ENCODE measurements around the gene TBC1D10A. TPM values are rescaled to one million over a fixed set of nuclear protein-coding genes. Genes with fewer than 3 reads are reported as not detected.
A peak's percentile ranks its signal among the peaks of the same experiment; 100 is the strongest.

The TBC1D10A gene
- 10 to 100 TPM; 27.2 to 36.9 TPM for total RNA-seq

DNA sequence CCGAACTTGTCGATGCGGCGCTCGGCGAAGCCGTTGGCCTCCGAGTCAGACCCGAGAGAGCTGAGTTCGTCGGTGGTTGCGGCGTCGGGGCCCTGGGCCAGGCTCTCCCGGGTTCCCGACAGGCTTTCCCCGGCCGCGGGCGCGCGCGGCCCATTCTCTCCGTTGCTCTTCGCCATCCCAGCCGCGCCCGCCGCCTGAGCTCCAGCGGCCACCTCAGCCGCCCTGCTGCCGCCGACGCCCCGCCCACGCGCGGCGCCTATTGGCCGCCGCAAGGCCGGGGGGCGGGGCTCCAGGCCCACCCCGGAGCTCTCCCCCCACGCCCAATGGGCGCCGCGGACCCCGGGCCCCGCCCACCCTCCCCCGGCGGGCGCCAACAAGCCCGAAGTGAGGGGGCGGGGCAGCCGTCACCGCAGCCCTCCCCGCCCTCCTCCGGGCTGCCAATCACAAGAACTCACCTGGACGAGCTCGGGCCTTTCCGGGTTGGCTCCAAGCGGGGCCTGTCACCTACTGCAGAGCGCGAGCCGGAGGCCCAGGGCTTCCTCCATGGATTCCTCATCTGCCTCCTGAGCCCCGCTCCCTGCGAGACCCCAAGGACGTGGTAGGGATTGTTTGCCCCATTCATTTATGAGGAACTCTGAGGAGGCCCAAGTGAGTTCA, at the start of gene TBC1D10A:
Gene TBC1D10A (minus strand): TSS at position 236 of the 657 bp plus-strand sequence. CDS start 60 bp downstream, at position 176.
- Mint-ChIP-seq H3K9me3 (no peaks in the 10 kb centered on the region), H3K36me3 (peaks cover 12 to 20% of the 10 kb centered on the region in 2 donors), H3K27ac (peak within 1 kb of the TSS; percentile 80 to 89)
- DNase-seq (ENCODE audit: low spot score in 2 of 2) (peak; percentile 90 to 94), ATAC-seq (peak; percentile 88 to 93)

DNA sequence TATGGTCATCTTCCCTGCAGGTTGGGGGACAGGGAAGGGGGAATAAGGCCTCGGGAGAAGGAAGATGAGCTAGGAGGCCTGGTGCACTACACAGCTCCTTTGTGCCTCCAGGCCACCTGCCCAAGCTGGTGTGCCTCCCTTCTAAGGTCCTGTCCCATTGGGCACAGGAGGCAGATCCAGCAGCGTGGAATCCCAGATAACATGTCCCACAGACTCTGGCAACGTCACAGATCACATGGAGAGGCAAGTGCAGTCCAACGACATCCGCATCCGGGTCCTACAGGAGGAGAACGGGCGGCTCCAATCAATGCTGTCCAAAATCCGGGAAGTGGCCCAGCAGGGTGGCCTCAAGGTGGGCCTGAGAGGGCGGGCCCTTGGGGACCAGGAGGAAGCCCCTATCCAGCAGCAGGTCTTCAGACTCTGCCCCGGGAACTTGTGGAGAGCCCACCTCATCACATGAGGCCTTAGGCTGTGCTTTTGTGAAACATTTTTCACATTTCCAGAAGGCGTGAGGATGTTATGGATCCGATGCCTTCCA, 48.6 kb upstream of the TBC1D10A start:
- no peaks in the 10 kb centered on the region for H3K36me3 Mint-ChIP-seq
- H3K9me3 Mint-ChIP-seq = no peaks in the 10 kb centered on the region
- DNase-seq (ENCODE audit: low spot score in 2 of 2) = no peak
- H3K27ac Mint-ChIP-seq = peak overlapping the region in 1 of 2 donors; percentile 17
- no peak for ATAC-seq

GRCh38 chr22:30373331-30374325, 46.9 kb upstream of the TBC1D10A start:
- Mint-ChIP-seq H3K27ac (no peak overlapping the region), H3K9me3 (no peaks in the 10 kb centered on the region), H3K36me3 (no peaks in the 10 kb centered on the region)
- DNase-seq (ENCODE audit: low spot score in 2 of 2) (no peak), ATAC-seq (no peak)

GRCh38 chr22:30372915-30373314, 46.2 kb upstream of the TBC1D10A start:
- Mint-ChIP-seq H3K27ac (no peak overlapping the region), H3K36me3 (no peaks in the 10 kb centered on the region), H3K9me3 (no peaks in the 10 kb centered on the region)
- no peak for ATAC-seq
- no peak for DNase-seq (ENCODE audit: low spot score in 2 of 2)

- ATAC-seq (no peak), DNase-seq (ENCODE audit: low spot score in 2 of 2) (no peak)
- Mint-ChIP-seq H3K36me3 (no peaks in the 10 kb centered on the region), H3K9me3 (no peaks in the 10 kb centered on the region), H3K27ac (no peak overlapping the region)
Observed at GRCh38 chr22:30371981-30372380, 45.2 kb upstream of the TBC1D10A start.

GRCh38 chr22:30371321-30371720, 44.6 kb upstream of the TBC1D10A start:
- ATAC-seq = no peak
- DNase-seq (ENCODE audit: low spot score in 2 of 2) = no peak
- Mint-ChIP-seq H3K36me3 (no peaks in the 10 kb centered on the region), H3K9me3 (no peaks in the 10 kb centered on the region), H3K27ac (no peak overlapping the region)

DNA sequence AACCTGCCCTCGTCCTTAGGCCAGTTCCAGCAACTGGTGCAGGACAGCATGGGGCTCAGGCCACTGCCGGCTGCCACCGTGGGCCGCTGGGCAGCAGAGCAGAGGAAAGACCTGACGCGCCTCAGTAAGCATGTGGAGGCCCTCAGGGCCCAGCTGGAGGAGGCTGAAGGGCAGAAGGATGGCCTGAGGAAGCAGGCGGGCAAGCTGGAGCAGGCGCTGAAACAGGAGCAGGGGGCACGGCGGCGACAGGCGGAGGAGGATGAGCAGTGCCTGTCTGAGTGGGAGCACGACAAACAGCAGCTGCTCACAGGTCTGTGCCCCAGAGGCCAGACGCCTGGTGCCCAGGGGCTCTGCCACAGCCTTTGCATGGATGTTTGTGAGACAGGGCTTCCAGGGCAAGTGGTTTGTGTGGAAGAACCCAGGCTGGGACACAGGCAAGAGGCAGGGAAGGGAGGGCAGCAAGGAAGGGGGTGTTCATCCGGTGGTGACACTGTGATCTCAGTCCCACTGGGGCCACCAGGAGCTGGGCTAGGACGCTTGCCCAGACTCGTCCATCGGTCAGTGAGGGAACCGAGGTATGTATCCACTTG, 44.0 kb upstream of the TBC1D10A start:
- H3K27ac Mint-ChIP-seq = peak overlapping the region; percentile 27 to 88

DNA sequence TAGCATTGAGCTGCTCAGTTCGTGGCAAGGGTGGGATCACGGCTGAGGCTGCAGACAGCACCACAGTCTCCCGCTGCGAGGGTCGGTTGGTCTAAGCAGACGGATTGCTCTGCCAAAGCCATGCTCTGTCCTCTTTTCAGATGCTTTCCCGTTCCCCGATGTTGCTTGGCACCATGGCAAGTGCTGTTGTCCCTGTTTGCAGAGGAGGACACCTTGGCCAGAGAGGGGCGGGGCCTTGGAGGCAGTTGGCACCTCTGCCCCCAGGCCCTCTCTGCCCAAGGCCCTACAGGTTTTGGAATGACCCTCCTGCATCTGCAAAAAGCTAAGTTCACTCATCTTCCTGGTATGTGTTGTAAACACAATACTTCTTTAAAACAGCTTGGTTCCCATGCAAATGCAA, 41.7 kb upstream of the TBC1D10A start:
- Mint-ChIP-seq H3K36me3 (no peaks in the 10 kb centered on the region), H3K27ac (no peak overlapping the region), H3K9me3 (no peaks in the 10 kb centered on the region)
- ATAC-seq (no peak), DNase-seq (ENCODE audit: low spot score in 2 of 2) (no peak)

More for the DNA sequence above, 44.0 kb upstream of the TBC1D10A start:
- Mint-ChIP-seq H3K9me3 (no peaks in the 10 kb centered on the region), H3K36me3 (no peaks in the 10 kb centered on the region)
- no peak for ATAC-seq
- no peak for DNase-seq (ENCODE audit: low spot score in 2 of 2)

- H3K27ac Mint-ChIP-seq = no peak overlapping the region
- H3K9me3 Mint-ChIP-seq = no peaks in the 10 kb centered on the region
- DNase-seq (ENCODE audit: low spot score in 2 of 2) (no peak), ATAC-seq (no peak)
- no peaks in the 10 kb centered on the region for H3K36me3 Mint-ChIP-seq
Observed at GRCh38 chr22:30365891-30366290, 39.1 kb upstream of the TBC1D10A start.

- ATAC-seq (no peak), DNase-seq (ENCODE audit: low spot score in 2 of 2) (no peak)
- Mint-ChIP-seq H3K9me3 (no peaks in the 10 kb centered on the region), H3K36me3 (no peaks in the 10 kb centered on the region), H3K27ac (no peak overlapping the region)
Observed at GRCh38 chr22:30362651-30363281, 36.0 kb upstream of the TBC1D10A start.

DNA sequence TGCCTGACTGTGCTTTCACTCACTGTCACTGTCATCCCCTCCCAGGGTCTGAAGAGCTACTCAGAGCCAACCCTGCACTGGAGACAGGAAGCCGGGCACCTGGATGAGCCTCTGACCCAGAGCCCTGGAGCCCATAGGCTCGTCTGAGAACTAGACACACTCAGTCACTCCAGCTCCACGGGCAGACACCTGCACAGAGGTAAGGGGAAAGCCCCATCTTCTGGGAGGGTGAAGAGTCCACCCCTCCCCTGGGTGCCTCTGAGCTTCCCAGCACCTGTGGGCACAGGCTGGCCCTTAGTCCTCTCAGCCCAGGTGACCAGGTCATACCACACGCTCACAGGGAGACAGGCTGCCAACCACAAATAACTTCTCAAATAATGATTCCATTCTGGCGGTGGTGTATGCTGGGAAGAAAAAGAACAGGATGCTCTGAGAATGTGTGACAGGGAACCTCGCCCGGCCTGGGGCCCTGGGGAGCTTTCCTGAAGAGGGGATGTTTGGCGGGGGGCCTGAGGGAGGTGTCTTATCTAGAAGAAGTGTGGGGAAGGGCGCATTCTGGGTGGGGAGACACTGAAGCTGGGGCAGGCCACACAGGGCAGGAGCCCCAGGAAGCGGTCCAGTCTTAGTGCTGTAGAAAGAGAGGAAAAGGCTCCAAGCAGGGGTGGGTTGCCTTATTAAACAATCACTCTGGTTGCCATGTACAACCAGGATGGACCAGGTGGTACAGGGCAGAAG, 35.3 kb upstream of the TBC1D10A start:
- ATAC-seq (no peak), DNase-seq (ENCODE audit: low spot score in 2 of 2) (no peak)
- Mint-ChIP-seq H3K9me3 (no peaks in the 10 kb centered on the region), H3K27ac (peak overlapping the region in 1 of 2 donors; percentile 72), H3K36me3 (no peaks in the 10 kb centered on the region)

- Mint-ChIP-seq H3K9me3 (no peaks in the 10 kb centered on the region), H3K36me3 (peaks cover 13 to 25% of the 10 kb centered on the region in 2 donors), H3K27ac (peak overlapping the region in 1 of 2 donors; percentile 23)
- DNase-seq (ENCODE audit: low spot score in 2 of 2) (no peak), ATAC-seq (no peak)
Observed at GRCh38 chr22:30358541-30358940, 31.8 kb upstream of the TBC1D10A start.

- Mint-ChIP-seq H3K36me3 (peaks cover 13 to 25% of the 10 kb centered on the region in 2 donors), H3K27ac (peak overlapping the region; percentile 65 to 93), H3K9me3 (no peaks in the 10 kb centered on the region)
- ATAC-seq = no peak
- DNase-seq (ENCODE audit: low spot score in 2 of 2) = no peak
Observed at GRCh38 chr22:30357650-30358215, 31.0 kb upstream of the TBC1D10A start.

- no peaks in the 10 kb centered on the region for H3K9me3 Mint-ChIP-seq
- no peak for DNase-seq (ENCODE audit: low spot score in 2 of 2)
- peak overlapping the region; percentile 75 to 93 for H3K27ac Mint-ChIP-seq
- ATAC-seq = no peak
- peaks cover 13 to 25% of the 10 kb centered on the region in 2 donors for H3K36me3 Mint-ChIP-seq
Observed at GRCh38 chr22:30357236-30357570, 30.5 kb upstream of the TBC1D10A start.

- peak within 1 kb of the TSS; percentile 93 to 97 for H3K27ac Mint-ChIP-seq
- peak; percentile 92 to 97 for ATAC-seq
- peaks cover 17 to 25% of the 10 kb centered on the region in 2 donors for H3K36me3 Mint-ChIP-seq
- no peaks in the 10 kb centered on the region for H3K9me3 Mint-ChIP-seq
- peak; percentile 87 to 88 for DNase-seq (ENCODE audit: low spot score in 2 of 2)
Observed at GRCh38 chr22:30356449-30357235, 29.9 kb upstream of the TBC1D10A start, which contains the start of the genes CCDC157 and SF3A1. TSS of gene CCDC157 (plus strand) at chr22:30357007. CDS start at chr22:30366001, 8,994 bp downstream. TSS of gene SF3A1 (minus strand) at chr22:30356894. CDS start at chr22:30356792, 102 bp downstream.

Data from activated naive CD4-positive, alpha-beta T cell treated with anti-CD3 and anti-CD28 coated beads, Interleukin-2, amount 50 U/mL, for 72 hours (primary cell).